ENCODE measurements around the gene SPAG17.

DNA sequence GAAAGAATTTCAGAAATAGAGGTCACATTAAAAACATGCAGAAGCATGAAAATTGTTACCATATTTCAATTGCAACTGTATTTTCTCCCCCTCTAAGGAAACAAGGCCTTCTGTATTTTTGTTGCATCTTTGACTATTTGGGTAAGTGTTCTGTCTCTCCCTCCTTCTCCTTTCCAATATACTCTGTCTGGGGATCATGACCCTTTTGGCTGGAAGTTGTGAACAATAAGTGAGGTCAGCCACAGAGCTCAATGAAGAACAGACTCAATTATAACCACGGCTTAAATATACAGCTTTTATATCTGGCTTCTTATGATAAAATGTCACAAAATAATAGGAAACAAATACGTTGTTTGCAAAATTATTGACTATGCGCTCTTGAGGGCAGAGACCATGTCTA lies 47.1 kb downstream of the SPAG17 start:
- TF ChIP-seq, protein P1, sequence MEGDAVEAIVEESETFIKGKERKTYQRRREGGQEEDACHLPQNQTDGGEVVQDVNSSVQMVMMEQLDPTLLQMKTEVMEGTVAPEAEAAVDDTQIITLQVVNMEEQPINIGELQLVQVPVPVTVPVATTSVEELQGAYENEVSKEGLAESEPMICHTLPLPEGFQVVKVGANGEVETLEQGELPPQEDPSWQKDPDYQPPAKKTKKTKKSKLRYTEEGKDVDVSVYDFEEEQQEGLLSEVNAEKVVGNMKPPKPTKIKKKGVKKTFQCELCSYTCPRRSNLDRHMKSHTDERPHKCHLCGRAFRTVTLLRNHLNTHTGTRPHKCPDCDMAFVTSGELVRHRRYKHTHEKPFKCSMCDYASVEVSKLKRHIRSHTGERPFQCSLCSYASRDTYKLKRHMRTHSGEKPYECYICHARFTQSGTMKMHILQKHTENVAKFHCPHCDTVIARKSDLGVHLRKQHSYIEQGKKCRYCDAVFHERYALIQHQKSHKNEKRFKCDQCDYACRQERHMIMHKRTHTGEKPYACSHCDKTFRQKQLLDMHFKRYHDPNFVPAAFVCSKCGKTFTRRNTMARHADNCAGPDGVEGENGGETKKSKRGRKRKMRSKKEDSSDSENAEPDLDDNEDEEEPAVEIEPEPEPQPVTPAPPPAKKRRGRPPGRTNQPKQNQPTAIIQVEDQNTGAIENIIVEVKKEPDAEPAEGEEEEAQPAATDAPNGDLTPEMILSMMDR (conservative IDR thresholded peaks at IDR 0.05; ENCODE audit: low read depth, low read length) = no peak
- no peak for TF ChIP-seq EZH2phosphoT487 (IDR thresholded peaks at IDR 0.05; ENCODE audit: borderline replicate concordance, low read length)
